H9 (cell line): Measurements from ENCODE around the gene CYRIA. TPM values are rescaled to one million over a fixed set of nuclear protein-coding genes. Genes with fewer than 3 reads are reported as not detected.

Source experiments
- DNase-seq: peaks from one replicate; pipeline ENCODE4 v3.0.0-alpha.2; 2017
- H2AFZ ChIP-seq: one replicate; pipeline ENCODE4 v1.6.1; 2013; ENCODE audit warnings: mild to moderate bottlenecking, low read length, control low read depth, moderate library complexity
- H2AK5ac ChIP-seq: 2 replicates; pipeline ENCODE4 v1.6.1; 2013; ENCODE audit warnings: low read length, control low read depth, mixed read lengths; ENCODE audit not compliant: insufficient read length
- H2BK120ac ChIP-seq: one replicate; pipeline ENCODE4 v1.6.1; 2013; ENCODE audit warnings: low read depth, mild to moderate bottlenecking, low read length, control low read depth, inconsistent platforms; ENCODE audit not compliant: poor library complexity, severe bottlenecking
- H2BK12ac ChIP-seq: 2 replicates; pipeline ENCODE4 v1.6.1; 2013; ENCODE audit warnings: low read length, control low read depth, mixed read lengths, low read depth; ENCODE audit not compliant: insufficient read length
- H2BK15ac ChIP-seq: 2 replicates; pipeline ENCODE4 v1.6.1; 2013; ENCODE audit warnings: low read depth, low read length, control low read depth
- H2BK20ac ChIP-seq: one replicate; pipeline ENCODE4 v1.6.1; 2013; ENCODE audit warnings: low read depth, mild to moderate bottlenecking, low read length, control low read depth, inconsistent platforms; ENCODE audit not compliant: poor library complexity, severe bottlenecking
- H2BK5ac ChIP-seq: 2 replicates; pipeline ENCODE4 v1.6.1; 2013; ENCODE audit warnings: low read length, control low read depth, mixed read lengths; ENCODE audit not compliant: insufficient read length
- H3K14ac ChIP-seq: 2 replicates; pipeline ENCODE4 v1.6.1; 2013; ENCODE audit warnings: low read length, control low read depth; ENCODE audit not compliant: insufficient read depth
- H3K18ac ChIP-seq: 2 replicates; pipeline ENCODE4 v1.6.1; 2013; ENCODE audit warnings: low read depth, mild to moderate bottlenecking, mixed read lengths, low read length, control low read depth; ENCODE audit not compliant: insufficient read length
- H3K23ac ChIP-seq: 2 replicates; pipeline ENCODE4 v1.6.1; 2013; ENCODE audit warnings: low read length, control low read depth, mixed read lengths, low read depth; ENCODE audit not compliant: insufficient read length
- H3K23me2 ChIP-seq: 2 replicates; pipeline ENCODE4 v1.6.1; 2013; ENCODE audit warnings: low read depth, mild to moderate bottlenecking, mixed read lengths, low read length, control low read depth; ENCODE audit not compliant: insufficient read length, poor library complexity, severe bottlenecking
- H3K27ac ChIP-seq: 2 replicates; pipeline ENCODE4 v1.5.1; 2013; ENCODE audit warnings: low read length, control low read depth, mixed read lengths, low read depth; ENCODE audit not compliant: insufficient read length
- H3K27me3 ChIP-seq: 2 replicates; pipeline ENCODE4 v1.6.1; 2013; ENCODE audit warnings: low read length, control low read depth, inconsistent platforms; ENCODE audit not compliant: insufficient read depth
- H3K4ac ChIP-seq: 2 replicates; pipeline ENCODE4 v1.6.1; 2013; ENCODE audit warnings: low read depth, mild to moderate bottlenecking, control low read depth, inconsistent platforms, low read length, moderate library complexity
- H3K4me1 ChIP-seq: 2 replicates; pipeline ENCODE4 v1.6.1; 2013; ENCODE audit warnings: low read length, control low read depth, inconsistent platforms; ENCODE audit not compliant: insufficient read depth
- H3K4me2 ChIP-seq: 2 replicates; pipeline ENCODE4 v1.6.1; 2013; ENCODE audit warnings: low read length, control low read depth, mixed read lengths; ENCODE audit not compliant: insufficient read length, insufficient read depth
- H3K56ac ChIP-seq: 2 replicates; pipeline ENCODE4 v1.6.1; 2013; ENCODE audit warnings: low read depth, mild to moderate bottlenecking, mixed read lengths, low read length, control low read depth; ENCODE audit not compliant: insufficient read length
- H3K79me1 ChIP-seq: 2 replicates; pipeline ENCODE4 v1.6.1; 2013; ENCODE audit warnings: low read depth, mild to moderate bottlenecking, moderate library complexity, low read length, control low read depth, inconsistent platforms; ENCODE audit not compliant: insufficient read depth, poor library complexity, severe bottlenecking
- H3K79me2 ChIP-seq: 2 replicates; pipeline ENCODE4 v1.6.1; 2013; ENCODE audit warnings: low read length, control low read depth, inconsistent platforms; ENCODE audit not compliant: insufficient read depth
- H3K9ac ChIP-seq: 2 replicates; pipeline ENCODE4 v1.6.1; 2013; ENCODE audit warnings: low read length, control low read depth, mixed read lengths; ENCODE audit not compliant: insufficient read length; ENCODE audit errors: extremely low read depth
- H3K9me3 ChIP-seq: one replicate; pipeline ENCODE4 v1.6.1; 2013; ENCODE audit warnings: low read depth, low read length, inconsistent platforms; ENCODE audit not compliant: control insufficient read depth
- H3T11ph ChIP-seq: one replicate; pipeline ENCODE4 v1.6.1; 2013; ENCODE audit warnings: mild to moderate bottlenecking, low read length, control low read depth, inconsistent platforms
- H4K20me1 ChIP-seq: one replicate; pipeline ENCODE4 v1.6.1; 2013; ENCODE audit not compliant: control insufficient read depth, insufficient read length, insufficient read depth
- H4K5ac ChIP-seq: 2 replicates; pipeline ENCODE4 v1.6.1; 2013; ENCODE audit warnings: low read depth, mild to moderate bottlenecking, mixed read lengths, low read length, control low read depth; ENCODE audit not compliant: insufficient read length
- H4K8ac ChIP-seq: replicated peaks from 2 replicates; pipeline ENCODE4 v1.6.1; 2013; ENCODE audit warnings: low read length, control low read depth, mixed read lengths, low read depth; ENCODE audit not compliant: insufficient read length
- H4K91ac ChIP-seq: 2 replicates; pipeline ENCODE4 v1.6.1; 2013; ENCODE audit warnings: low read depth, mild to moderate bottlenecking, moderate library complexity, mixed read lengths, low read length, control low read depth; ENCODE audit not compliant: insufficient read length
- H3K27ac Mint-ChIP-seq, 3 experiments: 2 replicates in 2 of 3; 3 replicates in 1 of 3; pipeline ENCODE4 v1.8.0; 2020 to 2021; ENCODE audit warnings: mixed read lengths in 3 of 3, mild to moderate bottlenecking in 1 of 3, moderate library complexity in 1 of 3
- H3K27me3 Mint-ChIP-seq: 2 replicates; pipeline ENCODE4 v1.8.0; 2021; ENCODE audit warnings: low read depth, mild to moderate bottlenecking, moderate library complexity, mixed read lengths
- H3K36me3 Mint-ChIP-seq, 3 experiments: 2 replicates in 2 of 3; 3 replicates in 1 of 3; pipeline ENCODE4 v1.8.0; 2020 to 2021; ENCODE audit warnings: low read depth in 3 of 3, mixed read lengths in 3 of 3; ENCODE audit not compliant: insufficient read depth in 1 of 3
- H3K4me1 Mint-ChIP-seq, 2 experiments: 2 replicates each; pipeline ENCODE4 v1.8.0; 2020; ENCODE audit warnings: mixed read lengths in 2 of 2
- H3K4me3 Mint-ChIP-seq, 2 experiments: 2 replicates in 1 of 2; 3 replicates in 1 of 2; pipeline ENCODE4 v1.8.0; 2020 to 2021; ENCODE audit warnings: mild to moderate bottlenecking in 2 of 2, mixed read lengths in 2 of 2, moderate library complexity in 1 of 2
- H3K9me3 Mint-ChIP-seq, 2 experiments: 2 replicates in 1 of 2; 3 replicates in 1 of 2; pipeline ENCODE4 v1.8.0; 2020; ENCODE audit warnings: mild to moderate bottlenecking in 2 of 2, mixed read lengths in 2 of 2, moderate library complexity in 1 of 2
- CTCF ChIP-seq: fragments of 200-600 bp; sonication (generic); conservative IDR thresholded peaks from 3 replicates; pipeline ENCODE4 v1.8.0; 2021; ENCODE audit warnings: antibody characterized with exemption, mild to moderate bottlenecking
- WGBS: extraction: QIAGEN DNeasy Blood & Tissue Kit; methylation state at CpG from one replicate; pipeline ENCODE4 v1.1.7; 2013; ENCODE audit warnings: missing lambda C conversion rate, low lambda C conversion rate, mixed read lengths; ENCODE audit not compliant: insufficient read length; ENCODE audit errors: extremely low coverage; 5-methylcytosine and 5-hydroxymethylcytosine counted together
- total RNA-seq: library from RNA; stranded (reverse); gene quantifications from 2 replicates; pipeline ENCODE4 v1.2.1, GENCODE V29; 2021

Gene CYRIA
- total RNA-seq, 1 experiment from 2014 or later: 2.3 TPM

GRCh38 chr2:16647992-16648617, 17.5 kb downstream of the CYRIA start:
- H3K27ac Mint-ChIP-seq: no peak overlapping the region
- H3K14ac ChIP-seq: no peak overlapping the region
- no peaks in the 10 kb centered on the region for H3K23me2 ChIP-seq
- no peak overlapping the region for H2AFZ ChIP-seq
- no peak overlapping the region for H3K4me3 Mint-ChIP-seq
- H3K9me3 Mint-ChIP-seq: no peaks in the 10 kb centered on the region
- no peaks in the 10 kb centered on the region for H3K36me3 Mint-ChIP-seq
- no peaks in the 10 kb centered on the region for H3K79me1 ChIP-seq
- no peaks in the 10 kb centered on the region for H4K20me1 ChIP-seq
- no peak overlapping the region for H2BK12ac ChIP-seq
- no peak overlapping the region for H3K23ac ChIP-seq
- peaks cover 2% of the 10 kb centered on the region; the same call in 1 of the 2 replicates for H3K27me3 ChIP-seq
- H3K18ac ChIP-seq: no peak overlapping the region
- H2AK5ac ChIP-seq: no peak overlapping the region
- H3K9ac ChIP-seq: no peak overlapping the region
- H3K4me2 ChIP-seq: no peak overlapping the region
- H4K8ac ChIP-seq: no peak overlapping the region
- no peak overlapping the region for H4K5ac ChIP-seq
- H3K4ac ChIP-seq: no peak overlapping the region
- no peaks in the 10 kb centered on the region for H3K9me3 ChIP-seq
- no peak for TF ChIP-seq CTCF
- no peaks in the 10 kb centered on the region for H3K79me2 ChIP-seq
- H3K56ac ChIP-seq: no peak overlapping the region
- H3T11ph ChIP-seq: no peak overlapping the region
- H3K4me1 ChIP-seq: no peaks in the 10 kb centered on the region
- no peak overlapping the region for H2BK15ac ChIP-seq
- no peak overlapping the region for H2BK5ac ChIP-seq
- H3K27ac ChIP-seq: no peak overlapping the region
- no peak for DNase-seq
- no peak overlapping the region for H2BK20ac ChIP-seq
- no peak overlapping the region for H2BK120ac ChIP-seq
- H4K91ac ChIP-seq: no peak overlapping the region
- WGBS: no CpG with 5 or more reads among the region's 2 CpGs
- H3K27me3 Mint-ChIP-seq: no peaks in the 10 kb centered on the region
- peaks cover 18 to 19% of the 10 kb centered on the region in 2 experiments for H3K4me1 Mint-ChIP-seq
